Spleen (tissue), 13 donors: ENCODE data around the gene C11orf16. TPM values are rescaled to one million over a fixed set of nuclear protein-coding genes. Genes with fewer than 3 reads are reported as not detected.
"Not testable (repeated sequence)": the region's sequence is repeated elsewhere in the genome, so short reads cannot be mapped to it uniquely, and the experiment has no call there.

ENCODE experiments used
- DNase-seq: peaks from one replicate; pipeline ENCODE4 v3.0.0-alpha.2; 2020
- H3K27ac ChIP-seq, 8 donors: fragments of 200-600 bp; sonication (generic) in 7 of 8; 1 replicate in 4 of 8; 2 replicates in 4 of 8; pipeline versions ENCODE4 v1.5.0 to v1.8.0; 2016 to 2021; ENCODE audit warnings: inconsistent platforms in 4 of 8, mild to moderate bottlenecking in 4 of 8, moderate library complexity in 1 of 8
- H3K27me3 ChIP-seq, 7 donors: fragments of 200-600 bp; sonication (generic) in 6 of 7; replicated peaks in 1 of 7; 1 replicate in 4 of 7; 2 replicates in 3 of 7; pipeline versions ENCODE4 v1.5.0 to v1.8.0; 2016 to 2021; ENCODE audit warnings: inconsistent platforms in 3 of 7, mild to moderate bottlenecking in 1 of 7
- H3K36me3 ChIP-seq, 6 donors: fragments of 200-600 bp; sonication (generic) in 5 of 6; 1 replicate in 4 of 6; 2 replicates in 2 of 6; pipeline versions ENCODE4 v1.5.0 to v1.8.0; 2016 to 2021; ENCODE audit warnings: inconsistent platforms in 2 of 6
- H3K4me1 ChIP-seq, 6 donors: fragments of 200-600 bp; sonication (generic) in 5 of 6; 1 replicate in 3 of 6; 2 replicates in 3 of 6; pipeline versions ENCODE4 v1.5.0 to v1.8.0; 2016 to 2021; ENCODE audit warnings: inconsistent platforms in 3 of 6
- H3K4me3 ChIP-seq, 8 donors: fragments of 200-600 bp; sonication (generic) in 7 of 8; 1 replicate in 4 of 8; 2 replicates in 4 of 8; pipeline versions ENCODE4 v1.5.0 to v1.8.0; 2016 to 2021; ENCODE audit warnings: inconsistent platforms in 4 of 8, mild to moderate bottlenecking in 4 of 8, moderate library complexity in 2 of 8
- H3K9me3 ChIP-seq, 8 donors: fragments of 200-600 bp; sonication (generic) in 7 of 8; 1 replicate in 4 of 8; 2 replicates in 4 of 8; pipeline versions ENCODE4 v1.5.0 to v1.8.0; 2016 to 2021; ENCODE audit warnings: inconsistent platforms in 4 of 8
- CTCF ChIP-seq, 11 experiments: fragments of 200-600 bp in 7 of 11; fragments of 450-650 bp in 4 of 11; sonication (generic) in 4 of 11; IDR thresholded peaks in 8 of 11; conservative IDR thresholded peaks in 3 of 11; 1 replicate in 7 of 11; 2 replicates in 4 of 11; pipeline versions ENCODE4 v1.4.0 to v1.8.0; 2016 to 2021; ENCODE audit warnings: antibody characterized with exemption in 11 of 11, inconsistent platforms in 4 of 11, mild to moderate bottlenecking in 1 of 11
- POLR2A ChIP-seq, 3 donors: fragments of 450-650 bp; IDR thresholded peaks; one replicate each; pipeline ENCODE4 v1.5.1; 2017; ENCODE audit warnings: antibody characterized with exemption in 3 of 3, mild to moderate bottlenecking in 1 of 3
- POLR2AphosphoS5 ChIP-seq, 3 donors: sonication (generic); formaldehyde crosslinking; IDR thresholded peaks; one replicate each; pipeline ENCODE4 v1.5.1; 2017; ENCODE audit warnings: antibody characterized with exemption in 3 of 3
- WGBS, 5 donors: extraction: QIAGEN DNeasy Blood & Tissue Kit in 3 of 5; methylation state at CpG; one replicate each; pipeline versions ENCODE4 v1.1.5 to v1.1.7; 2013 to 2018; 5-methylcytosine and 5-hydroxymethylcytosine counted together
- intact Hi-C: fragments of 100-400 bp; cut with DNase I; formaldehyde crosslinking; loops from one replicate; pipeline ENCODE4 v1.15.0; 2023; ENCODE audit warnings: low total_unique reads
- long read RNA-seq, 2 donors: transcript quantifications; one replicate each; lab custom pipeline, GENCODE V29; 2026
- polyA plus RNA-seq, 3 donors: library from polyadenylated mRNA; stranded (reverse); fragments of 200-250 nt; gene quantifications; one replicate each; pipeline ENCODE4 v1.2.1, GENCODE V29; 2013
- total RNA-seq, 7 donors: library from RNA; depleted of rRNA in 3 of 7; stranded (reverse); fragments of >200 nt in 3 of 7; fragmentation: NEBNext Ultra II Directional in 4 of 7; extraction: Animal tissue kit (Norgen Biotek cat#: 25700) in 4 of 7; gene quantifications; one replicate each; pipeline versions ENCODE4 v1.1.0 to v1.2.1, GENCODE V29; 2016 to 2021
- donor health status: healthy with polysubstance abuse.
- donor health status: DM: no; HTN: no; CAD: no; lungs with moderate emphysema.
- donor health status: DM: no; HTN: no; CAD: no.
- donor health status: Bipolar disorder and iron deficiency.
- donor health status: healthy.
- donor health status: DM: no; HTN: no; CAD: no.
- donor health status: DM: yes; HTN: yes; CAD: no.

Gene C11orf16
- total RNA-seq: not detected
- not detected for polyA plus RNA-seq
- long read RNA-seq, donor 1: 0 reads
- long read RNA-seq, donor 2: 0 reads

- TF ChIP-seq CTCF (IDR thresholded peaks at IDR 0.05 in 8 of 11, conservative IDR thresholded peaks at IDR 0.05 in 3 of 11): no peak
- no peak for TF ChIP-seq POLR2A (IDR thresholded peaks at IDR 0.05)
- TF ChIP-seq POLR2AphosphoS5 (IDR thresholded peaks at IDR 0.05): no peak
- Histone ChIP-seq H3K4me3 (no peak within 1 kb of the TSS), H3K9me3 (no peaks in the 10 kb centered on the region), H3K27me3 (no peaks in the 10 kb centered on the region), H3K4me1 (no peaks in the 10 kb centered on the region), H3K27ac (no peak within 1 kb of the TSS), H3K36me3 (no peaks in the 10 kb centered on the region)
- intact Hi-C loops: no loop called here
- DNase-seq: no peak
- WGBS, 5 donors: 75 to 89% (median 80%) methylated on average over 12 of the region's 12 CpGs
These were observed at the start of gene C11orf16 for GRCh38 chr11:8932564-8933180. TSS of gene C11orf16 (minus strand) at chr11:8932947. CDS start at chr11:8932308, 639 bp downstream.

GRCh38 chr11:8980485-8980884, 47.7 kb upstream of the C11orf16 start:
- intact Hi-C loops: no loop called here
- WGBS, 5 donors: 75 to 96% (median 82%) methylated on average over 3 of the region's 3 CpGs
- H3K27ac ChIP-seq: no peak overlapping the region

GRCh38 chr11:8979365-8979764, 46.6 kb upstream of the C11orf16 start:
- H3K36me3 ChIP-seq, H3K4me3 ChIP-seq, H3K4me1 ChIP-seq, H3K27ac ChIP-seq, H3K27me3 ChIP-seq, intact Hi-C loops, DNase-seq, H3K9me3 ChIP-seq: not testable (repeated sequence)
- 91 to 97% (median 96%) methylated on average over 5 of the region's 7 CpGs for WGBS, 5 donors

More at GRCh38 chr11:8980485-8980884, 47.7 kb upstream of the C11orf16 start:
- Histone ChIP-seq H3K4me1 (no peaks in the 10 kb centered on the region), H3K27me3 (no peaks in the 10 kb centered on the region), H3K9me3 (no peaks in the 10 kb centered on the region), H3K36me3 (no peaks in the 10 kb centered on the region), H3K4me3 (no peak overlapping the region)
- TF ChIP-seq POLR2AphosphoS5 (IDR thresholded peaks at IDR 0.05) (no peak), CTCF (IDR thresholded peaks at IDR 0.05 in 8 of 11, conservative IDR thresholded peaks at IDR 0.05 in 3 of 11) (no peak), POLR2A (IDR thresholded peaks at IDR 0.05) (no peak)
- DNase-seq: no peak

- Histone ChIP-seq H3K36me3 (peaks cover 0 to 1% (median 0%) of the 10 kb centered on the region in 6 donors), H3K27ac (no peak overlapping the region), H3K4me3 (no peak overlapping the region), H3K27me3 (no peaks in the 10 kb centered on the region), H3K4me1 (no peaks in the 10 kb centered on the region), H3K9me3 (no peaks in the 10 kb centered on the region)
- TF ChIP-seq CTCF (IDR thresholded peaks at IDR 0.05 in 8 of 11, conservative IDR thresholded peaks at IDR 0.05 in 3 of 11): no peak
- TF ChIP-seq POLR2AphosphoS5 (IDR thresholded peaks at IDR 0.05): no peak
- TF ChIP-seq POLR2A (IDR thresholded peaks at IDR 0.05): no peak
- 74 to 81% (median 80%) methylated on average over 3 of the region's 3 CpGs for WGBS, 5 donors
- intact Hi-C loops: no loop called here
- DNase-seq: no peak
These were observed 40.4 kb upstream of the C11orf16 start for GRCh38 chr11:8973121-8973520.
